ENCODE measurements around the gene STARD10.

GRCh38 chr11:72842653-72843330, 48.9 kb upstream of the STARD10 start:
- TF ChIP-seq EZH2 (IDR thresholded peaks at IDR 0.05; ENCODE audit: low read depth, unreplicated experiment) (no peak), REST (IDR thresholded peaks at IDR 0.05; ENCODE audit: unreplicated experiment) (no peak), CTCF (conservative IDR thresholded peaks at IDR 0.05; ENCODE audit: low read depth in 2 of 2) (no peak)

Measured in GM23338 (cell line).